GM18520 (cell line): ENCODE data around the gene NHP2.

Experiments
- ATAC-seq: cut with Tn5 transposase; IDR thresholded peaks from one replicate; pipeline ENCODE4 v1.9.1; 2021; ENCODE audit not compliant: unreplicated experiment

The NHP2 gene

GRCh38 chr5:178176791-178177190 lies 23.1 kb upstream of the NHP2 start:
- no peak for ATAC-seq

GRCh38 chr5:178174456-178174855 lies 20.8 kb upstream of the NHP2 start:
- ATAC-seq = no peak

GRCh38 chr5:178170455-178170854 lies 16.8 kb upstream of the NHP2 start:
- ATAC-seq = no peak

- no peak for ATAC-seq
These were observed 11.9 kb upstream of the NHP2 start for GRCh38 chr5:178165581-178165980.

GRCh38 chr5:178163772-178164735 lies 10.4 kb upstream of the NHP2 start:
- peak; percentile 70 for ATAC-seq

- no peak for ATAC-seq
These were observed 8.8 kb upstream of the NHP2 start for GRCh38 chr5:178162481-178162880.

- ATAC-seq = no peak
These were observed 6.5 kb upstream of the NHP2 start for GRCh38 chr5:178160176-178160575.

GRCh38 chr5:178155065-178155464 lies 1.4 kb upstream of the NHP2 start:
- no peak for ATAC-seq

GRCh38 chr5:178152491-178153444 lies 917 bp downstream of the NHP2 start:
- ATAC-seq = no peak

- ATAC-seq = no peak
These were observed 2.5 kb downstream of the NHP2 start for GRCh38 chr5:178150977-178151734.

GRCh38 chr5:178149199-178149932 lies 4.3 kb downstream of the NHP2 start:
- ATAC-seq = no peak

- ATAC-seq = no peak
These were observed 6.3 kb downstream of the NHP2 start for GRCh38 chr5:178147406-178147805.

GRCh38 chr5:178145965-178146820 lies 7.5 kb downstream of the NHP2 start:
- no peak for ATAC-seq

GRCh38 chr5:178143901-178144300 lies 9.8 kb downstream of the NHP2 start:
- ATAC-seq = no peak

GRCh38 chr5:178143246-178143645 lies 10.4 kb downstream of the NHP2 start:
- ATAC-seq = no peak

GRCh38 chr5:178142642-178143041 lies 11.0 kb downstream of the NHP2 start:
- no peak for ATAC-seq

- no peak for ATAC-seq
These were observed 12.1 kb downstream of the NHP2 start for GRCh38 chr5:178141550-178141949.

- no peak for ATAC-seq
These were observed 15.7 kb downstream of the NHP2 start for GRCh38 chr5:178137991-178138390.

GRCh38 chr5:178136990-178137389 lies 16.7 kb downstream of the NHP2 start:
- ATAC-seq = no peak
